Measurements from ENCODE around the gene SLC39A3.

DNA sequence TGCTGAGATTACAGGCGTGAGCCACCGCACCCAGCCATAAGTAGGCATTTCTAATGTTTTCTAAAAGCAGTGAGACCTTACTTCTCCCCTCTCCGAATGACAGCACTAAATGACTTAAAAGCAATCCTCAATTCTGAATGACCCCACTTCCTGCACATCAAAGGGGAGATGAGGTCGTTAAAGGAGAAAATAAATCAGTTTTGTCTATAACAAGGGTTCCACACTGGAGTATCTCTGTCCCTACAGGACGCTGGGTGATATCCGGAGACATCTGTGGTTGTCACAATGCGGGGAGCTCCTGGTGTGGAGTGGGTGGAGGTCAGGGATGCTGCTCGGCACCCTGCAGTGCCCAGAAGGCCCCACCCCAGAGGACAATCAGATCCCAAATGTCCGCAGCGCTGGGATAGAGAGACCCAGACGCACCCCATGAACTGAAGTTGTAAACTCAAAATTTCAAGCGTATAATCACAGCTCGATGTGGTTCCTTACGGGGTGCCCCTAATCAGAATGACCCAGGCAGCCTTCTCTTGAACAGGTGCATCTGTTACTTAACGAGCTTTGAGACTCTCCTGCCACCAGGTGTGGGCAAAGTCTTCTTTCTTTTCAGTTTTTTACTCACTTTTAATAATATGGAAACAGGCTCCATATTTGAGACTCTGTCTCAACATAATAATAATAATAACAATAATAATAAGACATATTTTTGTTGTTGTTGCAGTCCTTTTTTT is 40.2 kb downstream of the SLC39A3 start:
- TF ChIP-seq, protein P1, sequence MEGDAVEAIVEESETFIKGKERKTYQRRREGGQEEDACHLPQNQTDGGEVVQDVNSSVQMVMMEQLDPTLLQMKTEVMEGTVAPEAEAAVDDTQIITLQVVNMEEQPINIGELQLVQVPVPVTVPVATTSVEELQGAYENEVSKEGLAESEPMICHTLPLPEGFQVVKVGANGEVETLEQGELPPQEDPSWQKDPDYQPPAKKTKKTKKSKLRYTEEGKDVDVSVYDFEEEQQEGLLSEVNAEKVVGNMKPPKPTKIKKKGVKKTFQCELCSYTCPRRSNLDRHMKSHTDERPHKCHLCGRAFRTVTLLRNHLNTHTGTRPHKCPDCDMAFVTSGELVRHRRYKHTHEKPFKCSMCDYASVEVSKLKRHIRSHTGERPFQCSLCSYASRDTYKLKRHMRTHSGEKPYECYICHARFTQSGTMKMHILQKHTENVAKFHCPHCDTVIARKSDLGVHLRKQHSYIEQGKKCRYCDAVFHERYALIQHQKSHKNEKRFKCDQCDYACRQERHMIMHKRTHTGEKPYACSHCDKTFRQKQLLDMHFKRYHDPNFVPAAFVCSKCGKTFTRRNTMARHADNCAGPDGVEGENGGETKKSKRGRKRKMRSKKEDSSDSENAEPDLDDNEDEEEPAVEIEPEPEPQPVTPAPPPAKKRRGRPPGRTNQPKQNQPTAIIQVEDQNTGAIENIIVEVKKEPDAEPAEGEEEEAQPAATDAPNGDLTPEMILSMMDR (IDR thresholded peaks at IDR 0.05) = no peak
- TF ChIP-seq TCF7L2 (IDR thresholded peaks at IDR 0.05; ENCODE audit: low read depth, low read length) = no peak
- TF ChIP-seq, protein P2, sequence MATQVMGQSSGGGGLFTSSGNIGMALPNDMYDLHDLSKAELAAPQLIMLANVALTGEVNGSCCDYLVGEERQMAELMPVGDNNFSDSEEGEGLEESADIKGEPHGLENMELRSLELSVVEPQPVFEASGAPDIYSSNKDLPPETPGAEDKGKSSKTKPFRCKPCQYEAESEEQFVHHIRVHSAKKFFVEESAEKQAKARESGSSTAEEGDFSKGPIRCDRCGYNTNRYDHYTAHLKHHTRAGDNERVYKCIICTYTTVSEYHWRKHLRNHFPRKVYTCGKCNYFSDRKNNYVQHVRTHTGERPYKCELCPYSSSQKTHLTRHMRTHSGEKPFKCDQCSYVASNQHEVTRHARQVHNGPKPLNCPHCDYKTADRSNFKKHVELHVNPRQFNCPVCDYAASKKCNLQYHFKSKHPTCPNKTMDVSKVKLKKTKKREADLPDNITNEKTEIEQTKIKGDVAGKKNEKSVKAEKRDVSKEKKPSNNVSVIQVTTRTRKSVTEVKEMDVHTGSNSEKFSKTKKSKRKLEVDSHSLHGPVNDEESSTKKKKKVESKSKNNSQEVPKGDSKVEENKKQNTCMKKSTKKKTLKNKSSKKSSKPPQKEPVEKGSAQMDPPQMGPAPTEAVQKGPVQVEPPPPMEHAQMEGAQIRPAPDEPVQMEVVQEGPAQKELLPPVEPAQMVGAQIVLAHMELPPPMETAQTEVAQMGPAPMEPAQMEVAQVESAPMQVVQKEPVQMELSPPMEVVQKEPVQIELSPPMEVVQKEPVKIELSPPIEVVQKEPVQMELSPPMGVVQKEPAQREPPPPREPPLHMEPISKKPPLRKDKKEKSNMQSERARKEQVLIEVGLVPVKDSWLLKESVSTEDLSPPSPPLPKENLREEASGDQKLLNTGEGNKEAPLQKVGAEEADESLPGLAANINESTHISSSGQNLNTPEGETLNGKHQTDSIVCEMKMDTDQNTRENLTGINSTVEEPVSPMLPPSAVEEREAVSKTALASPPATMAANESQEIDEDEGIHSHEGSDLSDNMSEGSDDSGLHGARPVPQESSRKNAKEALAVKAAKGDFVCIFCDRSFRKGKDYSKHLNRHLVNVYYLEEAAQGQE (IDR thresholded peaks at IDR 0.05; ENCODE audit: insufficient read depth in 1 of 2, low read depth in 2 of 2, low read length in 1 of 2) = no peak
- no peak for TF ChIP-seq POLR2AphosphoS5 (IDR thresholded peaks at IDR 0.05; ENCODE audit: low read depth, low read length)
